ENCODE results near the gene TMC8. TPM values are rescaled to one million over a fixed set of nuclear protein-coding genes. Genes with fewer than 3 reads are reported as not detected.

Gene TMC8
- polyA plus RNA-seq, 1 donor from 2014 or later = 0.41 TPM

GRCh38 chr17:78151514-78152008 lies 21.0 kb downstream of the TMC8 start:
- H3K9ac ChIP-seq (ENCODE audit: low read length) = no peak overlapping the region
- H3K9me2 ChIP-seq (ENCODE audit: insufficient read depth, low read length) = no peaks in the 10 kb centered on the region
- no peak overlapping the region for H3K27ac ChIP-seq (ENCODE audit: low read length)
- TF ChIP-seq SMC3 (conservative IDR thresholded peaks at IDR 0.05; ENCODE audit: poor library complexity) (no peak), CTCF (IDR thresholded peaks at IDR 0.05; ENCODE audit: poor library complexity, severe bottlenecking) (no peak), EP300 (conservative IDR thresholded peaks at IDR 0.05; ENCODE audit: poor library complexity, severe bottlenecking) (no peak), POLR2AphosphoS5 (IDR thresholded peaks at IDR 0.05) (no peak), RAD21 (conservative IDR thresholded peaks at IDR 0.05) (no peak), MXI1 (conservative IDR thresholded peaks at IDR 0.05; ENCODE audit: poor library complexity, severe bottlenecking) (no peak), EZH2 (IDR thresholded peaks at IDR 0.05; ENCODE audit: borderline replicate concordance, insufficient read depth, low read length, poor library complexity, severe bottlenecking) (no peak), REST (IDR thresholded peaks at IDR 0.05; ENCODE audit: borderline replicate concordance) (no peak), TAF1 (IDR thresholded peaks at IDR 0.05; ENCODE audit: low read depth) (no peak)
- no peak overlapping the region for H3K4me3 ChIP-seq (ENCODE audit: low read length)
- no peaks in the 10 kb centered on the region for H3K27me3 ChIP-seq (ENCODE audit: insufficient read depth, low read depth, low read length)
- no peak overlapping the region for H2AFZ ChIP-seq (ENCODE audit: low read depth, low read length)
- no peaks in the 10 kb centered on the region for H4K20me1 ChIP-seq (ENCODE audit: insufficient read depth)
- no peaks in the 10 kb centered on the region for H3K9me3 ChIP-seq (ENCODE audit: low read length)
- no peaks in the 10 kb centered on the region for H3K36me3 ChIP-seq (ENCODE audit: insufficient read depth, low read length)
- H3K79me2 ChIP-seq (replicated peaks; ENCODE audit: insufficient read depth, low read length) = no peaks in the 10 kb centered on the region
- H3K4me2 ChIP-seq (ENCODE audit: low read length) = no peak overlapping the region
- no peaks in the 10 kb centered on the region for H3F3A ChIP-seq (ENCODE audit: insufficient read depth, low read length, poor library complexity, severe bottlenecking)

- Histone ChIP-seq H3K79me2 (replicated peaks; ENCODE audit: insufficient read depth, low read length) (no peaks in the 10 kb centered on the region), H3K9me3 (ENCODE audit: low read length) (no peaks in the 10 kb centered on the region), H2AFZ (ENCODE audit: low read depth, low read length) (no peak overlapping the region), H4K20me1 (ENCODE audit: insufficient read depth) (no peaks in the 10 kb centered on the region), H3K9me2 (ENCODE audit: insufficient read depth, low read length) (no peaks in the 10 kb centered on the region), H3K9ac (ENCODE audit: low read length) (no peak overlapping the region), H3F3A (ENCODE audit: insufficient read depth, low read length, poor library complexity, severe bottlenecking) (no peaks in the 10 kb centered on the region), H3K4me3 (ENCODE audit: low read length) (no peak overlapping the region), H3K27me3 (ENCODE audit: insufficient read depth, low read depth, low read length) (no peaks in the 10 kb centered on the region), H3K27ac (ENCODE audit: low read length) (no peak overlapping the region), H3K36me3 (ENCODE audit: insufficient read depth, low read length) (no peaks in the 10 kb centered on the region), H3K4me2 (ENCODE audit: low read length) (no peak overlapping the region)
- TF ChIP-seq REST (IDR thresholded peaks at IDR 0.05; ENCODE audit: borderline replicate concordance) (no peak), MXI1 (conservative IDR thresholded peaks at IDR 0.05; ENCODE audit: poor library complexity, severe bottlenecking) (no peak), TAF1 (IDR thresholded peaks at IDR 0.05; ENCODE audit: low read depth) (no peak), EZH2 (IDR thresholded peaks at IDR 0.05; ENCODE audit: borderline replicate concordance, insufficient read depth, low read length, poor library complexity, severe bottlenecking) (no peak), EP300 (conservative IDR thresholded peaks at IDR 0.05; ENCODE audit: poor library complexity, severe bottlenecking) (no peak), CTCF (IDR thresholded peaks at IDR 0.05; ENCODE audit: poor library complexity, severe bottlenecking) (no peak), POLR2AphosphoS5 (IDR thresholded peaks at IDR 0.05) (no peak), SMC3 (conservative IDR thresholded peaks at IDR 0.05; ENCODE audit: poor library complexity) (no peak), RAD21 (conservative IDR thresholded peaks at IDR 0.05) (no peak)
Measured at GRCh38 chr17:78154903-78155811, 24.6 kb downstream of the TMC8 start.

Data from neural cell (in vitro differentiated cells).